Mucosa of descending colon (tissue), 3 donors: ENCODE measurements around the gene ARL15. TPM values are rescaled to one million over a fixed set of nuclear protein-coding genes. Genes with fewer than 3 reads are reported as not detected.

Experiments used
- ATAC-seq: fragments of 200-7000 bp; cut with Tn5 transposase; one replicate; pipeline ENCODE4 v1.9.1; 2020; ENCODE audit warnings: mild to moderate bottlenecking, moderate library complexity
- DNase-seq, 3 donors: peaks; one replicate each; pipeline ENCODE4 v3.0.0-alpha.2; 2020
- H3K36me3 ChIP-seq: fragments of 200-600 bp; one replicate; pipeline ENCODE4 v1.8.0; 2021; ENCODE audit warnings: low read depth, mild to moderate bottlenecking
- H3K4me1 ChIP-seq: fragments of 200-600 bp; one replicate; pipeline ENCODE4 v1.8.0; 2021; ENCODE audit warnings: low read depth, mild to moderate bottlenecking
- H3K4me3 ChIP-seq: fragments of 200-600 bp; one replicate; pipeline ENCODE4 v1.8.0; 2021; ENCODE audit warnings: mild to moderate bottlenecking
- H3K9me3 ChIP-seq: fragments of 200-600 bp; one replicate; pipeline ENCODE4 v1.8.0; 2021; ENCODE audit warnings: mild to moderate bottlenecking
- CTCF ChIP-seq: fragments of 200-600 bp; IDR thresholded peaks from one replicate; pipeline ENCODE4 v1.8.0; 2022; ENCODE audit warnings: antibody characterized with exemption, mild to moderate bottlenecking
- intact Hi-C, 2 donors: fragments of 100-400 bp; cut with DNase I in 1 of 2; cut with micrococcal nuclease in 1 of 2; formaldehyde crosslinking; loops; one replicate each; pipeline versions ENCODE4 v1.11.0 to v1.11.1; 2022; cut with DNase I, micrococcal nuclease
- total RNA-seq, 3 donors: library from RNA; stranded (reverse); fragmentation: NEBNext Ultra II Directional in 2 of 3; extraction: Animal tissue kit (Norgen Biotek cat#: 25700) in 2 of 3; gene quantifications; one replicate each; pipeline versions ENCODE4 v1.2.1 to v1.2.4, GENCODE V29; 2021 to 2023
- donor health status: DM: no; HTN: no; CAD: no; lungs with moderate emphysema.
- donor health status: DM: no; HTN: no; CAD: no.
- donor health status: DM: no; HTN: yes; CAD: no.

Gene ARL15
- total RNA-seq, 3 donors from 2014 or later, result 21.2 to 34.8 (median 30.1) TPM

GRCh38 chr5:54257366-54258118 is 52.8 kb downstream of the ARL15 start:
- no peak for TF ChIP-seq CTCF
- H3K36me3 ChIP-seq, result no peaks in the 10 kb centered on the region
- ATAC-seq (no peak), DNase-seq (no peak)
- H3K4me1 ChIP-seq, result no peaks in the 10 kb centered on the region
- no peaks in the 10 kb centered on the region for H3K9me3 ChIP-seq
- intact Hi-C loops, result no loop called here
- H3K4me3 ChIP-seq, result no peak overlapping the region

GRCh38 chr5:54254482-54255198 is 55.7 kb downstream of the ARL15 start:
- no peaks in the 10 kb centered on the region for H3K9me3 ChIP-seq
- intact Hi-C loops, result no loop called here

GRCh38 chr5:54251981-54252380 is 58.4 kb downstream of the ARL15 start:
- DNase-seq, result no peak
- H3K9me3 ChIP-seq, result no peaks in the 10 kb centered on the region
- intact Hi-C loops, result no loop called here
- peak; percentile 77 for ATAC-seq
- no peak for TF ChIP-seq CTCF
- H3K4me3 ChIP-seq, result no peak overlapping the region
- no peaks in the 10 kb centered on the region for H3K4me1 ChIP-seq
- H3K36me3 ChIP-seq, result no peaks in the 10 kb centered on the region

More at GRCh38 chr5:54254482-54255198, 55.7 kb downstream of the ARL15 start:
- ATAC-seq (peak; percentile 53), DNase-seq (peak in 1 of 3 donors; percentile 27)
- no peaks in the 10 kb centered on the region for H3K36me3 ChIP-seq
- no peaks in the 10 kb centered on the region for H3K4me1 ChIP-seq
- H3K4me3 ChIP-seq, result no peak overlapping the region
- no peak for TF ChIP-seq CTCF

GRCh38 chr5:54249210-54250028 is 61.0 kb downstream of the ARL15 start:
- intact Hi-C loops, result loop anchor here in 1 of 2 donors (10.0 kb wide), 2 partner anchors 165 to 245 kb away; no protein-coding TSS in a partner anchor
- H3K4me1 ChIP-seq, result no peaks in the 10 kb centered on the region
- no peaks in the 10 kb centered on the region for H3K36me3 ChIP-seq
- H3K9me3 ChIP-seq, result no peaks in the 10 kb centered on the region
- ATAC-seq, result peak; percentile 55
- DNase-seq, result peak in 2 of 3 donors; percentile 32 to 39
- no peak overlapping the region for H3K4me3 ChIP-seq
- no peak for TF ChIP-seq CTCF

- Histone ChIP-seq H3K9me3 (no peaks in the 10 kb centered on the region), H3K36me3 (no peaks in the 10 kb centered on the region), H3K4me3 (no peak overlapping the region), H3K4me1 (no peaks in the 10 kb centered on the region)
- no peak for TF ChIP-seq CTCF
- intact Hi-C loops, result loop anchor here in 1 of 2 donors (10.0 kb wide), 2 partner anchors 168 to 248 kb away; no protein-coding TSS in a partner anchor
- ATAC-seq (no peak), DNase-seq (no peak)
Measured at GRCh38 chr5:54247226-54247625, 63.1 kb downstream of the ARL15 start.
